HG02678 (cell line): ENCODE data around the gene KIZ.
A peak's percentile ranks its signal among the peaks of the same experiment; 100 is the strongest.
"Not testable (repeated sequence)": the region's sequence is repeated elsewhere in the genome, so short reads cannot be mapped to it uniquely, and the experiment has no call there.

Source experiments
- ATAC-seq: cut with Tn5 transposase; IDR thresholded peaks from one replicate; pipeline ENCODE4 v1.9.1; 2021; ENCODE audit warnings: mild to moderate bottlenecking, moderate library complexity; ENCODE audit not compliant: unreplicated experiment

The KIZ gene

DNA sequence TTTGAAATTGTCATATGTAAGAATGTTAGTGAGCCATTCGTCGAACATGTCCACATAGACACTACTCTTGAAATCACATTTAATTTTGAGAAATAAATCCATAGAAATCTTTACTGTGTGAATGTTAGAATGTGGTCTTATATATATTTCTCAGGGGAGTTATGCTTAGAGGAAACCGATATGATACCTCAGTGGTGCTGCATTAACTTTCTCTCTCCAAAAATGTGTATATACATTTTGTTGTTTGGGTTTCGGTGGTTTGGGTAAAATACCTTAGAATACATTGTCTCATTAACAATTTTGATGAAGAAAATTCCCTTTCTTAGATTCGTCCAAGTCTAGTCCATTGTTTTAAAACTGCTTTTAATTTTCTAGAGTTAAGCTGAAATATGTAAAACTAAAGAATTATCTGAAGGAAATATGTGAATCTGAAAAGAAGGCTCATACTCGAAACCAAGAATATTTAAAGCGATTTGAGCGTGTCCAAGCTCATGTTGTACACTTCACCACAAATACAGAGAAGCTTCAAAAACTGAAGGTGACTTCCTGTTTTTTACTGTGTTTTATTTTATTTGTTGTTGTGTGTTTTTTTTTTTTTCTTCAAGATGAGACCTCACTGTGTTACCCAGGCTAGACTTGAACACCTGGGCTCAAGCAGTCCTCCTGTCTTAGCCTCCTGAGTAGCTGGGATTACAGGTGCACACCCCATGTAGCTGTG is 10.3 kb downstream of the KIZ start:
- ATAC-seq: no peak

DNA sequence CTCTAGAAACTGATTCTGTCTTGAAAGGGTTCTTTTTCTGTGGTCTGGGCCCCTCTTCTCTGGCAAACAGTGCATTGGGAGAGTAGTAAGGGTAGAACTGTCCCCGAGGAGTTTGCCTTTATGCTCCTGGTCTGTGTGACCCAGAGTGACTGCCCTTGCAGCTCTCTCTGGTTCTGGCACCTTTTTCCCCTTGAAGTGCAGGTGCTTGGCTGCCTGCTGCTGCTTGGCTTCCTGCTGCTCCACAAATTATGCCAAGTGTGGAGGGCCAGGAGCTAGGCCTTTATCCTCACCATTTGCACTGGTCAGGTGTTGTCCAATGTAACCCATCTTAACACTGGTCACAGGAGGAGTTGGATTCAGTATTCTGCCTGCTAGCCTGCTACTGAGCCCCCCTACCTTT is 11.2 kb downstream of the KIZ start:
- no peak for ATAC-seq

DNA sequence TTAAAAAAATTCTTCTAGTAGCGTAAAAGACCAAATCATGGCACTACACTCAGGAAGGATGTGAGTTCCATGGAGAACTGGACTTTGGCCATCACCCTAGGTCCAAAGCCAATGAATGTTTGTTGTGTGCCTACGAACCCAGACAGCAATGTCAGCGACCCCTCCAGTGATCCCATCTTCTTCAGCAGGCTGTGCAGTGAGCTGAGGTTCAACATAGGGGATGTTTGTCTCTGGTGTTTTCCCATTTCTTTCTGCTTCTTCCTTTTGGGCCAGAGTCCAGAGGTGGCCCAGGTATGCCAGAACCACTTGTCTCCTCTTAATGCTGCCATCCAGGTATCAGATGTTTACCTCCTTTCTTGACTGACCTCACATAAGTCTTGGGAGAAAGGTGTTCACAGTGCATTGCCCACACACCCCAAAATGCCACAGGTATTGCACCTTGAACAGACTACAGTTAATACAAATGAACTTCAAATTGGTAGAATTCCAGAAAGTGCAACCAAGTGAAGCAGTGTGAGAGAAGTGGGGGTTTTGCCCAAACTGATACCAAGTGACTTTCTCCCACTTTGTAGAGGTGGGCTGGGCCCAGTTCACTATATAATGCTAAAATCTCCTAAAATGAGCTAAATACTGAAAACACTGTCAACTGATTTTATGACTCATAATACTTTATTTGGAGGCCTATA is 14.1 kb downstream of the KIZ start:
- ATAC-seq: no peak

DNA sequence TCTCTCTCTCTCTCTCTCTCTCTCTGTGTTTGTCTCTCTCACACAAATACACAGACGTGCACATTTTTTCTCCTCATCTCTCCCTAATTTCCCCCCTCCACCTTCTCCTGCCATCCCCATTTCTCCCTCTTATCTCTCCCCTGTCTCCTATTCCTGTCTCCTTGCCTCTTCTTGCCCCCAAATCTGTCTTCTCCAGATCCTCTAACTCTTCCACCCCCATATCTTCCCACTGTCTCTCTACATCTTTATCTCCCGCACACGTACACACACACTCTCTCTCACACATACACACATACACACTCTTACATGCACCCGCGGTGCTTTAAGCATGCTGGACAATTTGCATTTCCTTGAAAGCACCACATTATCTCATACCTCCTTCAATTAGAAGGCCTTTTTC is 15.9 kb downstream of the KIZ start:
- ATAC-seq: no peak

DNA sequence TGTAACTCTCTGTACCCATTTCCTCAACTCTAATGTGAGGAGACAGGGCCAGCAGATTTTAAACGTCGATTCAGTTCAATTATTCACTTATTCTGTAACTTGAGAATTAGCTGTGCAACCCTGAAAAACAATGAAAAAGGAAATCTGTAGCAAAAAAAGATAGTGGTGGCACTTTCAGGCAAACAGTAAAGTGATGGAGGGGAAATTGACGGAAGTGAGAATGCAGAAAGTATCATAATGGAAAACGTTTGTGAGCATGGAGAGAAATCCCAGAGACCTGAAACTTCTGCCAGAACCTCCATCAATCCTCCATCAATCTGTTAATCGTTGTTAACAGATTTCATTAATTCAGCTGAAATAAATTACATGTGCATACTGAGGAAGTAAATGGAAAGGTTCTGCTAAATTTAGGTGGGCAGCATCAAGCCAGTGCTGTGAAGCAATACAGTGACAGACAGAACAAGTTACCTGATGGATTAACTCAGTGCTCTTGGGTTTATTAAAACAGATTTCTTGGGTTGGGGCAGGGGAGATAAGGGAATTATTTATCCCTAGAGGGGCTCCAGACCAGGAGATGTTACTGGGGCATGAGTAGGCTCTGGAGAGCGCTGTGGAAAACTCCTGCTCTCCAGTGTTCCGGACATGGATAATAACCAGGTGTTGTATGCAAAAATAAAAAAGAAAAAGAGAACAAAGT is 17.5 kb downstream of the KIZ start:
- ATAC-seq: no peak

DNA sequence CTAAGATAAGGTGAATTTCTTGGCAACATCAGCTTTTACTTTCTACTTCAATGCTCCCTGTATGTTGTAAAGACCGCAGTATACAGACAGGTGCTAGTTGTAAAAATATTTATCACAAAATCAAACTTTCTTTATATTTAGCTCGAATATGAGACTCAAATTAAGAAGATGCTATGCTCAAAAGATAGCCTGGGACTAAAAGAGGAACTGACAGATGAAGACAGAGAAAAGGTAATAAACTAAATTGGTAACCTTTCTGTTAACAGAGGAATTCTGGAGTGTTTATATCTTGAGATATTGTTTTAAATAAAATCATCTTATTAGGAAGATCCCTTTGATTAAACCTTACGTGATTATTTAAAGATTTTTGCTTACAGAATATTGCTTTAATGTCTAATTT is 19.5 kb downstream of the KIZ start:
- no peak for ATAC-seq

DNA sequence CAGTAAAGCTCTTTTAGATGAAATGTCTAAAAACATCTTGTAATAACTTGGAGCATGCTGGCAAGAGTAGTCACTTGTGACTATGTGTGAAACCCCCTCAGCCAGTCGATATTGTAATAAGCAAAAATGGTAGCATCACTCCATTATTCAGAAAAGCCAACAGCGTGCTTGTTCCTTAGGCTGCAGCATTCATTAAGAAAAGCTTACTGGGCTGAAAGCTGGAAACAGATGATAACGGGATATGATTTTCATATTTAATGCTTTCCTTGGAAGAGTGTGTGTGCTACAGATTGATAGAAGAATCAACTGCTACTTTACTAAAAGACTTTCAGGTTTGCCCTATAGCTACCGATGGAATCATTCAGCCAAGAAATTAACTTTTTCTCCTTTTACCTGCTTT is 20.3 kb downstream of the KIZ start:
- no peak for ATAC-seq

DNA sequence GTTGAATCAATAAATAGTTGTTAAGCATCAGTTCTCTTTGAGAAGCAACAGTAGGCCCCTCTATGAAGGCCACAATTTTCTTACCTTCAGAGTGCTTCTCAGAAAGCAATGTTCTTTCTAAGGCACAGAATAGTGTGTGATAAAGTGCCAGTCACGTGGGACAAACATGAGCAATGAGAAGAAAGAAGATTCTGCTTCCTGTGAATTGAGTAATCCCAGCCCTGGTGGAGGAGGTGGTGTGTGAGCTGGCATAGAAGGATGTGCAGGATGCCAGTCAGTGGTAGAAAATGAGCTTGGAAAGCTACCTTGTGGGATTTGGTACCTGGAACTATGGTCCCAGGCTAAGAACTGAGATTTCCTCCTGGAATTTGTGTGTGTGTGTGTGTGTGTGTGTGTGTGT is 21.7 kb downstream of the KIZ start:
- no peak for ATAC-seq

DNA sequence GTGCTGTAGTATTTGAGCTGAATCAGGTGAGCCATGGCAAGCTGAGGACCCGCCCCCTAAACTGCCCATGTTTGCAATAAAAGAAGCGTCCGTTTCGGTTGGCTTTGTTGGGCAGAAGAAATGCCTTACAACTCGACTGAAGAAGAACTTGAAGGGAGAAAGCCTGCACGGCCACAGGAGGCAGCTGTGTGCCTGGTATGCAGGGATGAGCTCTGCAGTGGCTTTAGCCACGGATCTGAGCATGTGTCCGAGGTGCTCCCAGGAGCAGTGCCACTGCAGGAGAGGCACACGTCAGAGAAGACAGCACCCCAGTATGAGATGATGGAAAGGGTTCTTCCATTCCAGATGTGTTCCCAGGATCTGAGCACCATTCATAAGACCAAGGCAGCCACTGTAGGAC is 23.5 kb downstream of the KIZ start:
- ATAC-seq: no peak

DNA sequence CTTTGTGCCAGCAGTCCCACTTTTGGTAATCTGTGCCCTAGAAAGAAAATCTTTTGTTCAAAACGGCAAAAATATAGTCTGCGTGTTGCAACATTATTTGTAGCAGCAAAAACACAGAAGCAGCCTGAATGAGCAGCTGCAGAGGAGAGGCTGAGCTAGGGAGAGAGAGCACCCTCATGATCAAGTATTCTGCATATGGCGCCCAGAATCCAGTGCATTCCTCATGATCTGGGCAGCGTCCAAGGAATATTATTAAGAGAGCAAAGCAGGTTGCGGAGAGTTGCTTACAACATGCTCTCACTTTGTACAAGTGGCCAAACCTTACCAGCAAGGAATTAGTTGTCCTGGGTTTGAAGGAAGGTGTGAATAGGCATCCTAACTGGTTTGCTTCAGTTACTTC is 25.9 kb downstream of the KIZ start:
- no peak for ATAC-seq

DNA sequence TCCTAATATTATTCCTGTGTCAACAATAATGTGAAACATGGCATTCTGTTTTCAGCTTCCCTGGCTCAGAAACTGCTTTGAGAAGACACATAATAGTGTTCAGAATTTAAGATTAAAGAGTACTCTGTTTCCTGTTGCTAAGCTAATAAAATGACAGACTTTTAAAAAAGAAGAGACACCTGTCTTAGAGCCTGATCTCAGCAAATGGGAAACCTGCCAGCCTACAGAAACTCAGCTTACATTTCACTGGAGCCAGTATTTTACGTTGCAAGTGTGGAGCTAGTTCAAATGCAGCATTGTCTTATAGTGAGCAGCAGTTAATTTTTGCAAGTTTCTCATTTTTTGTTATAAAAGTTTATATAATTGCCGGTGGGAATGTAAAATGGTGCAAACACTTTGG is 28.8 kb downstream of the KIZ start:
- no peak for ATAC-seq

DNA sequence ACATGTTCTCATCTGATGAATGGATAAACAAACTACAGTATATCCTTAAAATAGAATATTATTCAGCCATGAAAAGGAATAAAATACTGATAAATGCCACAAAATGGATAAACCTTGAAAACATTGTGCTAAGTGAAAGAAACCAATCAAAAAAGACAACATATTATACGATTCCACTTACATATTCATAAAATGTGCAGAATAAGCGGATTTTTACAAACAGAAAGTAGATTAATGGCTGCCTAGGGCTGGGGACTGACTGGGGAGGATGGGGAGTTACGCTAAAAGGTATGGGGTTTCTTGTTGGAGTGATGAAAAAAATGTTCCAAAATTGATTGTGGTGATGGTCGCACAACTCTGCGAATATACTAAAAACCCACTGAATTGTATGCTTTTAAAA is 29.4 kb downstream of the KIZ start:
- no peak for ATAC-seq

DNA sequence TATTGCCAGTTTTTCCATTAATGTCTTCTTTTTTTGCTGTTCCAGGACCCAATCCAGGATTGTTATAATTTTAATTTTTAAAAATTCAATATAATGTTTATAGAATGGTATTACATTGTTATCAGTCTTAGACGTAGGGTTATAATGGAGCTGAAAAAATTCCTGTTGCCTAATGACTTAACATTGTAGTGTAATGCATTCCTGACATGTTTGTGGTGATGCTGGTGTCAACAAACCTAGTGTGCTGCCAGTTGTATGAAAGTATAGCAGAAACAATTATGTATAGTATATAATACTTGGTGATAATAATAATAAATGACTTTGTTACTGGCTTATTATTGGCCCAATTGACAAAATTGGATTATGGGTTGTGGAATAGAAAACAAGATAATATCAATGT is 30.4 kb downstream of the KIZ start:
- ATAC-seq: no peak

DNA sequence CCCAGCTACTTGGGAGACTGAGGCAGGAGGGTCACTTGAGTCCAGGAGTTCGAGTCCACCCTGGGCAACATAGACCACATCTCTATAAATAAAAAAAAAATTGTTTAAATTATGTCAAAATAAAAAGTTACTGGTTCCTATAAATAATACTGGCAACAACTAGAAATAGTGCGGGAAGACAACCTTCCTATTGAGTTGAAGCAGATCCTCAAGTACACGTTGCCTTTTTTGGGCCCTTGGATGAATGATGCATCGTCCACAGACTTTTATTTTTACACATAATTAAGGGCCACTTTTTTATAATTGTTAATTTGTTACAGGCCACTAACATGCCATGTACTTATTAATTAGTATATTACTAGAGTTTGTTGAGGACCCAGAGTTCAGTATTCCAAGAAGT is 31.1 kb downstream of the KIZ start:
- ATAC-seq: no peak

DNA sequence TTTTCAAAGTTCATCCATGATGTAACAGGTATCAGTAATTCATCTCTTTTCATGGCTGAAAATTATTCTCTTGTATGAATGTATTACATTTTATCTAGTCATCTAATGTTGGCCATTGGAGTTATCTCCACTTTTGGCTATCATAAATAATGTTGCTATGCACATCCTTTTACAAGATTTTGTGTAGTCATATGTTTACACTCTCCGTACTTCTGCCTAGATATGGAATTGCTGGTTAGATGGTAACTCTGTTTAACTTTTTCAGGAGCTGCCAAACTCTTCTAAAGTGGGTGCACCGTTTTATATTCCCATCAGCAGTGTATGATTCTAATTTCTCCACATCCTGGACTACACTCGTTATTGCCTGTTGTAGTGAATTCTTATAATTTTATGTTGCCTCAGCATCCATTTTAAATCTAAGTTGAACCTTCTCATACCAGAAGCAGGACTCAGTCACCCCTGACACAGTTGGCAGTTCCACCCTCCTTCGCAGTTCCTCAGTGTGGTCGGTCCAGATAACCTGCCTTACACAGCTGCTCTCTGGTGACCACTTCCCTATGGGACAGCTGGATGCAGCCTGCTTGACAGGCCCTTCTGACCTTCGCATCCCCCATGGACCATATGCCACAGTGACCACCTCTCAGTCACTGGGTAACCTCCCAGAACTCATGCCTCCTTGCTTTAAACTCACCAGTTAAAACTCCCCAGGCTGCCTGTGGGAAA is 33.9 kb downstream of the KIZ start:
- no peak for ATAC-seq

DNA sequence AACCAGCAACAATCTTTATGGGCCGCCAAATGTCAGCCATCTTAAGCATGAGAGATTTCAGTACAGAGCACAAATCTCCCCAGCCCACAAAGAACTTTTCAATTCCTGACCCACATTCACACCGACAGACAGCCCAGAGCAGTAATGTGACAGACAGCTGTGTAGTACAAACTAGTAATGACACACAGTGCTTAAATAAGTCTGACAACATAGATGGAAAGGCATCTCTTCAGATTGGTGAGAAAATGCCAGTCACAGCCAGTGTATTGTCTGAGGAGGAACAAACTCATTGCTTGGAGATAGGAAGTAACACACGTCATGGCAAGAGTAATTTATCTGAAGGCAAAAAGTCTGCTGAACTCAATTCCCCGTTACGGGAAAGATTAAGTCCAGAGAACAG is 36.0 kb downstream of the KIZ start:
- no peak for ATAC-seq

DNA sequence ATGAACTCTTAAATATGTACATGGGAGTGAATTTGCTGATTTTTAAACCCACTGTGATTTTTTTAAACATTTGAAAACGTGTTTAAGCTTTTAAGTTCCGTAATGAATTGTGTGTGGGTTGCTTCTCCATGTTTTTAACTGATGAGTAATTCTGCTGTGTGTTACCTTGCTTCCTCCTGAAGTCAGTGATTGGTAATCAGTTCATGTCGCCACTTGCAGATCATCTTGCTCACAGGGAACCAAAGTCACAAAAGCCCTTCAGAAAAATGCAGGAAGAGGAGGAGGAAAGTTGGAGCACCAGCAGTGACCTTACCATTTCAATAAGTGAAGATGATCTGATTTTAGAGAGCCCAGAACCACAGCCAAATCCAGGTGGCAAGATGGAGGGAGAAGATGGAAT is 36.7 kb downstream of the KIZ start:
- ATAC-seq: no peak

DNA sequence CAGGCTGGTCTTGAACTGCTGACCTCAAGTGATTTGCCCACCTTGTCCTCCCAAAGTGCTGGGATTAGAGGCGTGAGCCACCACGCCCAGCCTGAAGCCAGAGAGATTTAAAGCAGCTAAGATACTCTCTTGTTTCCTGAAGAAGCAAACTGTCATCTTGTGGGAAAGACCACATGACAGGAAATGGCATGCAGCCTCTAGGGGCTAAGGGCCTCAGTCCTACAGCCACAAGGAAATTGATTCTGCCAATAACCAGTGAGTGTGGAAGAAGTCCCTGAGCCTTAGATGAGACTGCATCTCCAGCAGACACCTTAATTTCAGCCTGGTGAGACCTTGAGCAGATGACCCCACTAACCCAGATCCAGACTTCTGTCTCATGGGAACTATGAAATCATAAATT is 40.9 kb downstream of the KIZ start:
- ATAC-seq: peak; percentile 71

DNA sequence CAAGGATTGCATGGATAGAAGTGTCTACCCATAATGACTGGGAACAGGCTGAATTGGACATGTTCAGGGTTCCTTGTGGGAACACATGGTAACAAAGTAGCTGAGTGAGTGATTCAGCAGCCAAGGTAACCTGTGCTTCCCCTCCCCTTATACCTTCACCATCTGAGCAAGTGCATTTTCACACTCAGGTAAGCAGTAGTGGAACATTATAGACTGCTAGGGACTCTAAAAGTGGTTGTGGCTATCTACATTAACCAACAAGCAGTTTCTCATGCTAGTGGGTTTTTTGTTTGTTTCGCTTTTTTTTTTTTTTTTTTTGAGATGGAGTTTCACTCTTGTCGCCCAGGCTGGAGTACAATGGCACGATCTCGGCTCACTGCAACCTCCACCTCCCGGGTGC is 41.4 kb downstream of the KIZ start:
- ATAC-seq: peak; percentile 83

DNA sequence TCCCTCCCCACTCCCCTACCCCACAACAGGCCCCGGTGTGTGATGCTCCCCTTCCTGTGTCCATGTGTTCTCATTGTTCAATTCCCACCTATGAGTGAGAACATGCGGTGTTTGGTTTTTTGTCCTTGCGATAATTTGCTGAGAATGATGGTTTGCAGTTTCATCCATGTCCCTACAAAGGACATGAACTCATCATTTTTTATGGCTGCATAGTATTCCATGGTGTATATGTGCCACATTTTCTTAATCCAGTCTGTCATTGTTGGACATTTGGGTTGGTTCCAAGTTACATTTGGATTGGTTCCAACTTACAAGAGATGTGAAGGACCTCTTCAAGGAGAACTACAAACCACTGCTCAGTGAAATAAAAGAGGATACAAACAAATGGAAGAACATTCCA is 42.2 kb downstream of the KIZ start:
- not testable (repeated sequence) for ATAC-seq

DNA sequence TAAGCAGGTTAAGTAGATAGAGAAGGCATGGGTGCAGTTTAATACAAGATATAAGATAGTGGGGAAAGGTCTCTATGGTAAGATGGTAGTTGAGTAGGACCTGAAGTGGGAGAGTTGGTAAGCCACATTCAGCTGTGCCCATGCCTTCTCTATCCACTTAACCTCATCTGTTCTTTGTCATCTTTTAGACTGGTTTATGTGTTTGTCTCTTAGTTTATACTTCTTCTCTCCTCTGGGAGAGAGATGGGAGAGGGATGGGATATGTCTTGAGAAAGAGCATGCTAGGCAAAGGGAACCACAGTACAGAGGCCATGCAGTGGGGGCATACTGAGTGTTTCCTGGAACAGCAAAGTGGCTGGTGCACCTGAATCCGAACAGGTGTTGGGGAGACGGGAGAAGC is 46.7 kb downstream of the KIZ start:
- ATAC-seq: no peak

DNA sequence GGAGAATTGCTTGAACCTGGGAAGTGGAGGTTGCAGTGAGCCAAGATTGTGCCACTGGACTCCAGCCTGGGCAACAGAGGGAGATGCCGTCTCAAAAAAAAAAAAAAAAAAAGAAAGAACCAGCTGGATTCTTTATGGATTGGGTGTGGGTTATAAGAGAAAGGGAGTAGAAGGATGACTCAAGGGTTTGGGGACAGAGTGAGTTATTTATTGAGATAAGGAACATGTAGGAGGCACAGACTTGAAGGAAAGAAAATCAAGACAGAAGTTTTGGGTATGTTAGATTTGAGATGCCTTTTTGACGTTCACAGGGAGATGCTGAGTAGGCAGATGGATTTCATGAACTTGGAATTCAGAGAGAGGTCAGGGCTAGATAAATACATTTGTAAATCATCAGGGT is 47.6 kb downstream of the KIZ start:
- ATAC-seq: no peak
